ENCODE measurements around the gene MRAS.
A peak's percentile ranks its signal among the peaks of the same experiment; 100 is the strongest.
"Not testable (repeated sequence)": the region's sequence is repeated elsewhere in the genome, so short reads cannot be mapped to it uniquely, and the experiment has no call there.

Gene MRAS

DNA sequence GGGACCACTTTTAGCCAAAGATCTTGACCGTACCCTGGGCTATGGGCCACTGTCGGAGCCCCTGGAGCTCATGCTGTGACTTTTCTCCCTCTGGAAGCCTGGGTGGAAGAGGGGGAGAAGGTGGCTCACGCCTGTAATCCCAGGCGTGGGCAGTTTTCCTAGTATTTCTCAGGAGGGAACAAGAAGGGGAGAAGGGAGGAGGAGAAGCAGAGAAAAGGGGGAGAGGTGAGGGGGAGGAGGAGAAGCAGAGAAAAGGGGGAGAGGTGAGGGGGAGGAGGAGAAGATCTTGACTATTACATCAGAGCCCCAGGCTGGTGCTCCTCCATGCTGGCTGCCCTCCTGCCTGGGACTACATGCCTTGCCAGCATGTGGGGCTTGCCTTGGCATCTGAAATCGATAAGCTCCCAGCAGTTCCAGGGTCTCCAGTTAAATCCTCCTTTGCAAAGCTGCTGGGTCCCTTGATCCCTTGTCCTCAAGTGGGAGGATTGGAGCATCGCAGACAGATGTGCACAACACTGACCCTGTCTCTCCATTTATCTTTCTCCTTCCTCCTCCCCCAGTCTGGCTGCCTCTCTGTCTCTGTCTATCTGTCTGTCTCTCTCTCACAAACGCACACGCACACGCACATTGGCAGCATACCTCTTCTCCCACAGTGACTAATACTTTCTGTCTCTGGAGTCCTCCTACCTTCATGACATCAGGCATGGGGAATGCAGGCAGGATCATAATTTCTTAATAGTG is 41.6 kb downstream of the MRAS start:
- no peak for DNase-seq (ENCODE audit: low read depth)

GRCh38 chr3:138390582-138390932 is 42.2 kb downstream of the MRAS start:
- no peak for DNase-seq (ENCODE audit: low read depth)

DNA sequence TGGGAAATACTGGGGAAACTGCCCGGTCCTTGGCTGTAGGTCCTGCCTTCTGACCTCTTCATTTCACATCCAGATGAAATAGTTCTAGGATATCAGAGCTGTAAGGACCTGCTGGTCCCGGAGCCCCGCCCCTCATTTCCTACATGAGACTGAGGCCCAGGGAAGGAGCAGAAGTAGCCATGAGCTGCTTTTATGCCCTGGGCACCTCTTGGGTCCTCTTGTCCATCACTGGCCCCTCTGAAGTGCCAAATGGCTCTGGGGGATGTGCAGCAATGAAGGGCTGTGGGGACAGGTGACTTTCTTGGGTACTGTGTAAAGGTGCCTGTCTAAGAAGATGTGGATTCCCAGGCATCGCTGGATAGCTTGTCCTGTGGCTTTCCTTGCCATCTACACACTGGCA is 45.8 kb downstream of the MRAS start:
- no peak for DNase-seq (ENCODE audit: low read depth)

DNA sequence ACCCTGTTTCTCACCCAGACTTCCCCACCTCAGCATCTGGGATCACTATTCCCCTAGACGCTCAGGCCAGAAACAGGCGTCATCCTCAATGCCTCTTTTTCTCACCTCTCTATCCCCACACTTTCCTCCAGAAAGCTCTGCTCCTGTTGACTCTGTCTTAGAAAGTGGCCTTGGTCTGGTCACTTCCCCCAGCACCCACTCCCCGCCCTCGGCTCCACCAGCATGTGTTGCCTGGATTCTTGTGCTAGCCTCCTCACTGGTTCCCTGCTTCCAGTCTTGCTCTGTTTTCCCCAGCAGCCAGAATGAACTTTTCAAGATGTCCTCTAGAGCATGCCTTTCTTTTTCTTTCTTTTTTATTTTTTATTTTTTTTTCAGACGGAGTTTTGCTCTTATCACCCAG is 46.3 kb downstream of the MRAS start:
- no peak for DNase-seq (ENCODE audit: low read depth)

DNA sequence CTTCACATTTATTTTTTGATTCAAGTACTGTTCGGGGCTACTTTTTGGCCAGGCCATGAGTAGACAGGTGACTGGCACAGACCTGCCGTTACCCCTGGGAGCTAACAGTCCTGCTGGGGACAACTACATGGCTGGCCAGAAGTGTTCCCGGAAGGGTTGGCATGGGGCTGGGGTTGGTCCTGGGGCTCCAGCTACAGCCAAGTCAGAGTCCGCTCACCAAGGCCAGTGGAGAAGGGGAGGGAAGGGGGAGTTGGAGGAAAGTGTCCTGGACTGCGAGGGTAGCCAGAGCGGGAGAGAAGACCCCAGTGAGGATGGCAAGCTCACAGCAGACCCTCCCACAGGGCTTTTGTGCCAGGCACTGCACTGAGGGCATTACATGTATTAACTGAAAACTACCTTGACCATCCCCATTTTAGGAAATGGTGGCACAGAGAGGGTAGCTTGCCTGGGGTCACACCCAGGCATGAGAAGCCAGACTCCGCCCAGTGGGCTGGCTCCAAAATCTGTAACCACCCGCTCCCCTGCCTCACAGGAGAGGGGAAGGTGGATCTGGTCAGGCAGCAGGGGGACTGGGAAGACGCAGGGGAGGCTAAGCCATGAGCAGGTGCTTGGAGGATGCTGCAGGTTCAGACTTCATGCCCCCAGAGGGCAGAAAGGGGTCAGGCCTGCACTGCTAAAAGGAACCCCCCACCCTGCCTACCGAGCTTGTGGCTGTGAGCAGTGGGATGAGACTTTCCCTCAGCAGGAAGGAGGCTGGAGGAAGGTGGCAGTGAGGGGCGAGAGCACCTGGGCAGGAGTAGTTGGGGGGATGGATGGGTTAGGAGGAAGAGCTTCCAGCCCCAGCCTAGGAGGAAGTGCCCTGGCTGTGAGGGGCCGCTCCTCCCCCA is 47.7 kb downstream of the MRAS start:
- no peak for DNase-seq (ENCODE audit: low read depth)

GRCh38 chr3:138396752-138397410 is 48.5 kb downstream of the MRAS start:
- DNase-seq (ENCODE audit: low read depth) = no peak

DNA sequence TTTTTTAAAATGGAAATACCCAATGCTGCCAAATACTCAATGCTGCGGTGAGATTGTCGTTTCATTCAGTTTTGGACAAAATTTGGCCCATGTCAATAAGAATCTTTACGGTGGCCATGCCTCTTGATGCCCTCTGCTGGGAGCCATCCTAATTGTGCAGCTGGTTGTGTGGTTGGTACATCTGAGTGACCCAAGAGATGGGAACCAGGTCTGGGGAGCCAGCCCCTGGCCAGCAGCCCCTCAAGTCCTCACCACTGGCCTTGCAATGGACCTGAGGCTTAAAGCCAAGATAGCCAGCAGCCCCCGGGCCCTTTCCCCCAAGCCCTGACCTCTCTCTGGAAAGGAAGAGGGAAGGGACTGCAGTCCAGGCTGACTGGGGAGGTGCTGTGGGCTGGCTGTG is 49.6 kb downstream of the MRAS start:
- DNase-seq (ENCODE audit: low read depth) = no peak

DNA sequence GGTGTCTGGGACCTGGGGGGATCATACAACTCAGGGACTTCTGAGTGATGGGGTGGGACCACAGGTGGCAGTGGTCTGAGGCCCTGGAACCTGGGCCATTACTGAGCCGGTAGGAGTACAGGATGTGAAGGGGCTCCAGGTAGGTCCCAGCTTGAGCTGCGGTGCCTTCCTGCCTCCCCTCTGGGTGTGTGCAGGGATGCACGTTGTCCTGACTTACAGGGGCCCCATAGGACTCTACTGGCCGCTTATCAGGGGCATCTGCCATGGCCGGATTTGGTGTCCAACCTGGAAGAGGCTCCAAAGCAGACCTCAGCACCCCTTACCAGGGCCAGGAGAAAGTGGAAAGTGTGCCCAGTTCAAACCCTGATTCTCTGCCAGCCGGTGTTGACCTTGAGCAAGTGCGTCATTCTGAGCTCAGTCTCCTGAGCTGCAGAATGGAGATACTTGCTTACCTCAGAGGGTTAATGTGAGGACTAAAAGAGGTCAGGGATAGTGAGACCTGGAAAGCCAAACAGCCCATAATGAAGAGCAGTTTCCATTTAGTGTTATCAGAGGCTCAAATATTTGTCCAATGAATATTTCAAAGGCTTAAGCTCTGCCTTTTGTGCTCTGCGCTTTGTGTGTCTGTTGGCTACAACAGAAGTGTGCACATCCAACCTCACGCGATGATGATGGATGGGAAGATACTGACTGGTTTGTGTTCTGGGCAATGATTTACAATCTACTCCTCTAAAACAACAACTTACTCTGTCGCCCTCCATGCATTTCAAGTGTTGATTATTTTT is 50.6 kb downstream of the MRAS start:
- DNase-seq (ENCODE audit: low read depth) = no peak

DNA sequence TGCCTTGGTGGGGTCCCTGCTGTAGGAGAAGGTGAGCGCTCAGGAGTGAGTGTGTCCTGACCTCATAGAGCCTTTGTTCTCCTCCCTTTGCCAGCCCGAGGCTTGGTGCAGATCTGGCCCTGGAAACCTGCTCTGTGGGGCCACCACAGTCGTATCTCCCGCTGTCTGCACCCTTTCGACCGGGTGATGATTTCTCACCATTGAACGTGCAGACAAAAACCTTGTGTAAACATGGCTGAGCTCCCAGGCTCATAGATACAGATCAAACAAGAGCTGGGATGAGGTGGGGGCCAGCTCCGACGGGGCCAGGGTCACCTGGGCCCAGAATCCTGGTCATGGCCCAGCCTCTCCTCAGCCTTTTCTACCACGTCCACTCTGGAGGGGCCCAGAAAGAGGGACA is 51.4 kb downstream of the MRAS start:
- no peak for DNase-seq (ENCODE audit: low read depth)

- DNase-seq (ENCODE audit: low read depth) = no peak
Measured at GRCh38 chr3:138400651-138401070, 52.3 kb downstream of the MRAS start.

- no peak for DNase-seq (ENCODE audit: low read depth)
Measured at GRCh38 chr3:138401834-138402233, 53.5 kb downstream of the MRAS start.

- no peak for DNase-seq (ENCODE audit: low read depth)
Measured at GRCh38 chr3:138404121-138404520, 55.7 kb downstream of the MRAS start.

GRCh38 chr3:138405001-138405400 is 56.6 kb downstream of the MRAS start:
- no peak for DNase-seq (ENCODE audit: low read depth)

DNA sequence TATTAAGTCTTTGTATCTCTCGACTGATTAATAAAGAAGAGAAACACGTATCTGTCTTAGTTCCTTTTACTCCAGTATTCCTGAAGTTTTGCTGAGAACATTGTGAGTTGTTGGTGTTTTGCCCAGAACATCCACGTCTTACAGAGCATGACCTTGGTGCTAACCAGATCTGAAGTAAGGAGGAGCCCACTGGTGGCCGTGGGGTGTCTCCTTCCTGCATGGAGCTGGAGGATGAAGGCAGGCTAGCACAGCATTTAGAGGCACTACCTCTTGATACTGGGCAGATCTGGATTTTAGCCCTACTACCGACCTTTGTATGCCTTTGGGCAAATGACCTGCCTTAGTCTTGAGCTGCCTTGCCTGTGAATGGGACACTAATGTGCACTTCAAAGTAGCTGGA is 57.1 kb downstream of the MRAS start:
- DNase-seq (ENCODE audit: low read depth) = no peak

- no peak for DNase-seq (ENCODE audit: low read depth)
Measured at GRCh38 chr3:138406606-138407005, 58.2 kb downstream of the MRAS start.

GRCh38 chr3:138407236-138407907 is 59.0 kb downstream of the MRAS start:
- no peak for DNase-seq (ENCODE audit: low read depth)

- no peak for DNase-seq (ENCODE audit: low read depth)
Measured at GRCh38 chr3:138408751-138409570, 60.6 kb downstream of the MRAS start.

DNA sequence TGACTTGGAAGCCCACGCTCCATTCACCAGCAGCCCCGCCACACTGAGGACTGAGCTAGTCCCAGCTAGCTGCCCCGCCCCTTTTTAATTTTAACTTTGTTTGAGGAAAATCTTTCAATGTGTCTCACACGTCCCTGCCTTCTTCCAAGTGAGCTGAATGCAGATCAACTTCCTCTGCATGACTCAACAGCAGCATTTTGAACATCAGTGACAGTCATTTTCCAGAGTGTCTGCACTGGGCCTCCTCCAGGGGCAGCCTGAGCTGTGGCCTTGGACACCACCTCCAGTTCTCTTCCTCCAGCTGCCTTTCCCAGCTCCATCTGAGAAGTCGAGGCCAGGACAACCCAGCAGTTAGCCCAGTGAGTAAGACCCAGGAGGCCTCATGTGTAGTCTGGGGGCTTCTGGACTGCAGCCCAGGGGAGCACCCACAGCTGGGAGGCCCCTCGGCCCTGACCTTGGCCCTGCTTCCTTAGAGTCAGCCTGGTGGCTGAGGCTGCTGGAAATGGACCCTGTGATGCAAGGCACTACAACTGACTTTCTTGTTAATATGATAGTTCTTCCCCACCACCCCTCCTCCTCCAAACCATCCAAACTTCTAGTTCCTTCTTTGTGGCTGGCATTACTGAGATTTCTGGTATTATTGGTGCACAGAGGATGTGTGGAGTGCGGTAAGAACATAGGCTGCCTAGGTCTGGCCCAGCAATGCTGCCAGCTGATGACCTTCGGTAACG is 64.6 kb downstream of the MRAS start:
- DNase-seq (ENCODE audit: low read depth) = no peak

DNA sequence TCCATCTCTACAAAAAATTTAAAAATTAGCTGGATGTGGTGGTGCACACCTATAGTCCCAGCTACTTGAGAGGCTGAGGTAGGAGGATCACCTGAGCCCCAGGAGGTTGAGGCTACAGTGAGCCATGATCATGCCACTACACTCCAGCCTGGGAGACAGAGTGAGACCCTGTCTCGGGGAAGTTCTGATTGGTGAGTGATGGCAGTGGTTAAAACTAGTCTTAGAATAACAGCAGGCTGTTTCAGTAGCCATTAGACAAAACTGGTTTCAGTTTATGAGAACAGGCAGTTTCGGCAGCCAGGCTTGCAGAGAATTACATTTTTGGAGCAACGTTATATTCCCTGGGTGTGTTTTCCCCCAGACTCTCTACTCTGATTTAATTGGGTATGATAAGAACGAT is 67.9 kb downstream of the MRAS start:
- DNase-seq (ENCODE audit: low read depth) = not testable (repeated sequence)

GRCh38 chr3:138417559-138417982 is 69.2 kb downstream of the MRAS start:
- peak; percentile 11 for DNase-seq (ENCODE audit: low read depth)

Data from stimulated activated CD8-positive, alpha-beta memory T cell treated with anti-CD3 and anti-CD28 coated beads, Interleukin-12 subunit alpha, Interleukin-12 subunit beta, amount 100 ng/mL, for 4 hours (primary cell).